HG02938 (cell line): ENCODE data around the gene MLXIPL.
"Not testable (repeated sequence)": the region's sequence is repeated elsewhere in the genome, so short reads cannot be mapped to it uniquely, and the experiment has no call there.

Source experiments
- ATAC-seq: cut with Tn5 transposase; IDR thresholded peaks from one replicate; pipeline ENCODE4 v1.9.1; 2021; ENCODE audit warnings: mild to moderate bottlenecking, moderate library complexity; ENCODE audit not compliant: unreplicated experiment

MLXIPL gene

DNA sequence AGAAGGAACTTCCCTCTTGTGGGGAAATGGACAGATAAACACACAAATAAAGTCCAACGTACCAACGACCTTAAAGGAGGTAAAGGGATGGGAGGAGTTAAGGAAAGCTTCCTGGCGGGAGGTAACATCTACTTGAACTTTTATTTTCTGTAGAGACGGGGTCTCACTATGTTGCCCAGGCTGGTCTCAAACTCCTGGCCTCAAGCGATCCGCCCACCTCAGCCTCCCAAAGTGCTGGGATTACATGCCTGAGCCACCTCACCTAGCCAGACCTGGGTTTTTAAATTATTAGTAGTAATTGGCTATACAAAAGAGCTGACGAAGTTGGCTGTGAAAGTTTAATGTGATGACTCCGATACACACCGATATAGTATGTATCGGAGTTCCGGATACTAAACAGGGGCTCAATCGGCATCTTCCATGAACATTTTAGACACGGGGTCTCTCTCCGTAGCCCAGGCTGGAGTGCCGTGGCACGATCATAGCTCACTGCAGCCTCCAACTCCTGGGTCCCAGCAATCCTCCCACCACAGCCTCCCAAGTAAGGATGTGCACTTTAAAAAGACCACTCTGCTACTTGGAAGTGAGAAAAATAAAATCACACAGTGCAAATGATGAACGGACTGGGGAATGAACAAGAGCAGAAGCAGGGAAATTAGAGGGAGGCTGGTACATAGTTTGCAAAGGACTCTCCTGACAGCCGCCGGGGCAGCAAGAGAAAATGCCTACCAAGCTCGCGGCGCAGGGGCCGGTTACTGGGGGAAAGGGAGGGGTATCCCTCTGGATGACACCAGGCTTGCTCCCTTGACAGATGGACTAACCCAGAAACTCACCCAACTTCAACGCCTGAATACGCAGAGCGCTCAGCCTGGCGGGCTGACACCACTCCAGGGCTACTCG lies 67.9 kb downstream of the MLXIPL start:
- no peak for ATAC-seq

DNA sequence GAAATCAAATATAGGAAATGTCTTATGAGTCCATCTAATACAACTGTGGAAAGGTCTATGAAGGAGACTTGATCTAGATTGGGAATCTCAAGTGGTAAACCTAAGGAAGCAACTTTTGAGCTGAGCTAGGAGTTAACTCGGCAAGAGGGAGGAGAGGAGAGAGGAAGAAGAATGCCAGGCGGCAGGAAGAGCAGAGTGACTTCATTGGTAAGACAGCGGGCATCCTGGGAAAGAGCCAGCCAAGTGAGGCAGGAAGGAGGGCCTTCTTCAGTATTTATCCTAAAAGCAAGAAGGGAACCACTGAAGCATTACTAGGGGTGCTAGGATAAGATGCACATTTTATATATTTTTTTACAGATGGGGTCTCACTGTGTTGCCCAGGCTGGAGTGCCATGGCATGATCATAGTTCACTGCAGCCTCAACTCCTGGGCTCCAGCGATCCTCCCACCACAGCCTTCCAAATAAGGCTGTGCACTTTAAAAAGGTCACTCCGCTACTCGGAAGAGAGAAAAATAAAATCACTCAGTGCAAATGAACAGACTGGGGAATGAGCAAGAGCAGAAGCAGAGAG lies 68.8 kb downstream of the MLXIPL start:
- ATAC-seq: no peak

DNA sequence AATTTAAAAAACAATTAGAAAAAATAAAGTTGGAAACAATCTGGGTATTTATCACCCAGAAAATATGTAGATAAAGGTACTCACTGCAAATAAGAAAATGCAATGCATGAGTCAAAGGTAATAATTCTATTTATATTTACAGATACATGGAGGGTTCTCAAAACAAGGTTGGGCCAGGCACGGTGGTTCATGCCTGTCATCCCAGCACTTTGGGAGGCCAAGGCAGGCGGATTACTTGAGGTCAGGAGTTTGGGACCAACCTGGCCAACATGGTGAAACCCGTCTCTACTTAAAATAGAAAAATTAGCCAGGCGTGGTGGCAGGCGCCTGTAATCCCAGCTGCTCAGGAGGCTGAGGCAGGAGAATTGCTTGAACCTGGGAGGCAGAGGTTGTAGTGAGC lies 74.2 kb downstream of the MLXIPL start:
- ATAC-seq: not testable (repeated sequence)

DNA sequence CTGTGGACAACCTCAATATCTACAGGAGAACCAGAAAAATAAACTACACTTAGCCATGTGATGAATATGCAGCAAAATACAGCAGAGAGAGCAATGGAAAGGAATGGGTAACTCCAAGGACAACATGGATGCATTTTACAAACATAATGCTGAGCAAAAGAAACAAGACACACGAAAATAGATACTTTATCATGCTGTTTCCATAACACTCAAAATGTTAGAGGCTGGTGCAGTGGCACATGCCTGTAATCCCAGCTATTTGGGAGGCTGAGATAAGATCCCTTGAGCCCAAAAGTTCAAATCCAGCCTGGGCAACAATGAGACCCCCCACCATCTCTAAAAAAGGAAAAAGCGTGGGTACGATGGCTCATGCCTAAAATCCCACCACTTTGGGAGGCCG lies 75.1 kb downstream of the MLXIPL start:
- no peak for ATAC-seq

DNA sequence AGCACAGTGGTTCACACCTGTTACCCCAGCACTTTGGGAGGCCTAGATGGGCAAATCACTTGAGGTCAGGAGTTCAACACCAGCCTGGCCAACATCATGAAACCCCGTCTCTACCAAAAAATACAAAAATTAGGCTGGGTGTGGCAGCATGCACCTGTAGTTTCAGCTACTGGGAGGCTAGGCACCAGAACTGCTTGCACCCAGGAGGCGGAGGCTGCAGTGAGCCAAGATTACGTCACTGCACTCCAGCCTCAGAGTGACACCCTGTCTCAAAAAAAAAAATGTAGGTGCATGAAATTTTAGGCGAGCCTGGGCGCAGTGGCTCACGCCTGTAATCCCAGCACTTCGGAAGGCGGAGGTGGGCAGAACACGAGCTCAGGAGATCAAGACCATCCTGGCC lies 76.5 kb downstream of the MLXIPL start:
- no peak for ATAC-seq

DNA sequence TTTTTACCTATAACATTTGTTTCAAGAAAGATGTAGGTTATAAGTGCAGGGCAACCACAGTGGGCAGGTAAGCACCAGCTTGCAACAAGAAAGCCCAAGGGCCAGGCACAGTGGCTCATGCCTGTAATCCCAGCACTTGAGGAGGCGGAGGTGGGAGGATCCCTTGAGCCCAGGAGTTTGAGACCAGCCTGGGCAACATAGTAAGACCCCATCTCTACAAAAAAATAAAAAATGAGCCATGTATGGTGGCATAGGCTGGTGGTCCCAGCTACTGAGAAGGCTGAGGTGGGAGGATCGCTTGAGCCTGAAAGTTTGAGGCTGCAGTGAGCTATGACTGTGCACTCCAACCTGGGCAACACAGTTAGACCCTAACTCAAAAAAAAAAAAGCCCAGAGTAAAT lies 79.6 kb downstream of the MLXIPL start:
- ATAC-seq: no peak
